Lower leg skin (tissue), 3 donors: Measurements from ENCODE around the gene SYCE3.

ENCODE experiments used
- CTCF ChIP-seq, 3 donors: fragments of 450-650 bp; IDR thresholded peaks; one replicate each; pipeline ENCODE4 v1.5.1; 2016; ENCODE audit warnings: antibody characterized with exemption in 3 of 3, mild to moderate bottlenecking in 3 of 3, moderate library complexity in 2 of 3
- POLR2A ChIP-seq, 2 donors: fragments of 450-650 bp; IDR thresholded peaks; one replicate each; pipeline ENCODE4 v1.6.1; 2016 to 2017; ENCODE audit warnings: antibody characterized with exemption in 2 of 2, mild to moderate bottlenecking in 1 of 2, moderate library complexity in 1 of 2

- TF ChIP-seq CTCF (IDR thresholded peaks at IDR 0.05) (no peak), POLR2A (IDR thresholded peaks at IDR 0.05) (no peak)
These were observed 8.1 kb upstream of the SYCE3 start for GRCh38 chr22:50570861-50571260.
